ENCODE measurements around the gene ECM1.

ECM1 gene

DNA sequence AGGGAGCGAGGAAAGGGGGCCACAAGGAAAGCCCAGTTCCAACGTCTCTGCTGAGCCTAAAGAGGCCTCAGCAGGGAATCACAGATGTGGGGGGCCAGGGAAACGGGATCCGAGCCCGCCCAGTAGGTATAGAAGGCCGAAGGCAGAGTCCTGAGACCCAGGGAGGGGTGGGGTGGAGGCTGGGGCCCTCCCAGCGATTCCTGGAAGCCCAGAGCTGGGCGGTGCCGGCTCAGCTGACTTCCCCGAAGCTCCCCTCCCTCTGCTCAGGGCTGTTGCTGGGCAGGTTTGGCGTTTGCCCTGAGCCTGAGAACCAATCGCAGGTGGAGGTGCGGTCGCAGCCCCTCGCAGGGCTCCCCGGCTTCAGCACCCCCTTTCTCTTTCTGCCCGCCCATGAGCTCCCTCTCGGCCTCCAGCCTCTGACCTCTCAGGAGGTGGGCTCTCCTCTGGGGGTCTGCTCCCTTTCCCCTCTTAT, 54.1 kb downstream of the ECM1 start:
- TF ChIP-seq, protein P1, sequence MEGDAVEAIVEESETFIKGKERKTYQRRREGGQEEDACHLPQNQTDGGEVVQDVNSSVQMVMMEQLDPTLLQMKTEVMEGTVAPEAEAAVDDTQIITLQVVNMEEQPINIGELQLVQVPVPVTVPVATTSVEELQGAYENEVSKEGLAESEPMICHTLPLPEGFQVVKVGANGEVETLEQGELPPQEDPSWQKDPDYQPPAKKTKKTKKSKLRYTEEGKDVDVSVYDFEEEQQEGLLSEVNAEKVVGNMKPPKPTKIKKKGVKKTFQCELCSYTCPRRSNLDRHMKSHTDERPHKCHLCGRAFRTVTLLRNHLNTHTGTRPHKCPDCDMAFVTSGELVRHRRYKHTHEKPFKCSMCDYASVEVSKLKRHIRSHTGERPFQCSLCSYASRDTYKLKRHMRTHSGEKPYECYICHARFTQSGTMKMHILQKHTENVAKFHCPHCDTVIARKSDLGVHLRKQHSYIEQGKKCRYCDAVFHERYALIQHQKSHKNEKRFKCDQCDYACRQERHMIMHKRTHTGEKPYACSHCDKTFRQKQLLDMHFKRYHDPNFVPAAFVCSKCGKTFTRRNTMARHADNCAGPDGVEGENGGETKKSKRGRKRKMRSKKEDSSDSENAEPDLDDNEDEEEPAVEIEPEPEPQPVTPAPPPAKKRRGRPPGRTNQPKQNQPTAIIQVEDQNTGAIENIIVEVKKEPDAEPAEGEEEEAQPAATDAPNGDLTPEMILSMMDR (conservative IDR thresholded peaks at IDR 0.05; ENCODE audit: low read length) = no peak

DNA sequence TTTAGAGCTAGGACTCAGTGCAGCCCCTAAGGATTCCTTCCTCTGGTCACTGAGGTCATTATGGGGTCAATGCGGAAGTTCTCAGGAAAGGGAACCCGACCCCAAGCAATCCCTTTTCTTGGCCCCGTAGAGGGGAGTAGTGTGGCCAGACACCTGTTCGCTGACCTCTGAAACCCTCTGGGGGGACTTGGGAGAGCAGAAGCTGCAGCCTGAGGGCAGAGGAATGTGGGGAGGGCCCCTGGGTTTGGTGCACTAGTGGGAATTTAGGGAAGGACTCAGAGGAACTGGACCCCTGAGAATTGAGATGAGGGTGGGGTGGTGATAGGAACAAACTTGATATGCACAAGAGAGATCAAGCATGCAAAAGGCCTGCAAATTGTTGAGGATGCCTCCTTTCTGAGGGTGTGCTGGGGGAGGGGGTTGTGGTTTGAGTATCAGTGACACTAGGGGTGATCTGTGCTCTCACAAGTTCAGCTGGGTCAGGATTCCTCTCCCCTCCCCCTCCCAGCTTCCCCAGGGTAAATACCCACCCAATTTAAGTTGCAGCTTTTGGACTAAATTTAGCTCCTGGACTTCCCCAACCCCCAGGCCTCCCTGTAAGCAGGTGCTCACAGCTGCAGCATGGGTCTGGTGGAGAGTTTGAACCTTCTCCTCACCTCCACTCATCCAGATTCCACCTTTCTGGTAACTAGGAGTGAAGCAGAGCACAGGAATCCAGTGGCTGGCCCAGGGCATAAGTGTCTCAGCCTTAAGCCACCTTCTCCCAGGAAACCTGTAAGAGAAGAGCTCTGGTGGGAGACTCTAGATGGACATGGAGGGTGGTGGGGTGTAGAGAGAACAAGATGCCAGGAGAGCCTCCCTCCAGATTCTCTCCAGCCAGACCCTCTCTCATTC, 54.8 kb downstream of the ECM1 start:
- TF ChIP-seq, protein P1 (conservative IDR thresholded peaks at IDR 0.05; ENCODE audit: low read length) = no peak
- DNase-seq (ENCODE audit: low read depth) = no peak
- peak overlapping the region; percentile 29 for H3K4me3 ChIP-seq (ENCODE audit: low read length)

More for the DNA sequence above, 54.1 kb downstream of the ECM1 start:
- peak; percentile 96 for DNase-seq (ENCODE audit: low read depth)
- H3K4me3 ChIP-seq (ENCODE audit: low read length) = peak overlapping the region; percentile 74

All from AG10803 (cell line).